ENCODE results near the gene DNAI2.

Gene DNAI2

GRCh38 chr17:74257311-74257710 lies 16.7 kb upstream of the DNAI2 start:
- no peak overlapping the region for H3K4me3 ChIP-seq (ENCODE audit: low read length, poor library complexity, severe bottlenecking)
- H3F3A ChIP-seq (ENCODE audit: low read depth) = no peaks in the 10 kb centered on the region
- H3K9me3 ChIP-seq (ENCODE audit: insufficient read depth, low read depth, low read length) = no peaks in the 10 kb centered on the region
- H3K27me3 ChIP-seq (ENCODE audit: insufficient read depth, low read length, poor library complexity, severe bottlenecking) = no peaks in the 10 kb centered on the region
- no peaks in the 10 kb centered on the region for H3K79me2 ChIP-seq (ENCODE audit: insufficient read depth, low read length)
- TF ChIP-seq EZH2phosphoT487 (IDR thresholded peaks at IDR 0.05; ENCODE audit: borderline replicate concordance) = no peak
- no peak for TF ChIP-seq CTCF (conservative IDR thresholded peaks at IDR 0.05; ENCODE audit: low read length)
- no peaks in the 10 kb centered on the region for H3K9me2 ChIP-seq (replicated peaks; ENCODE audit: low read depth, low read length)
- no peak overlapping the region for H3K9ac ChIP-seq (ENCODE audit: low read depth, low read length, poor library complexity, severe bottlenecking)
- no peaks in the 10 kb centered on the region for H3K36me3 ChIP-seq (ENCODE audit: insufficient read depth, low read length)
- no peak overlapping the region for H3K4me2 ChIP-seq (ENCODE audit: low read depth, low read length, poor library complexity, severe bottlenecking)
- no peaks in the 10 kb centered on the region for H4K20me1 ChIP-seq (ENCODE audit: insufficient read depth, low read length, poor library complexity, severe bottlenecking)
- H2AFZ ChIP-seq (ENCODE audit: low read length) = no peak overlapping the region
- H3K4me1 ChIP-seq (ENCODE audit: insufficient read depth, low read length, poor library complexity, severe bottlenecking) = no peaks in the 10 kb centered on the region

GRCh38 chr17:74259667-74260524 lies 14.1 kb upstream of the DNAI2 start:
- no peak overlapping the region for H3K4me3 ChIP-seq (ENCODE audit: low read length, poor library complexity, severe bottlenecking)
- H3F3A ChIP-seq (ENCODE audit: low read depth) = no peaks in the 10 kb centered on the region
- no peaks in the 10 kb centered on the region for H3K79me2 ChIP-seq (ENCODE audit: insufficient read depth, low read length)
- no peaks in the 10 kb centered on the region for H3K4me1 ChIP-seq (ENCODE audit: insufficient read depth, low read length, poor library complexity, severe bottlenecking)
- no peak overlapping the region for H3K4me2 ChIP-seq (ENCODE audit: low read depth, low read length, poor library complexity, severe bottlenecking)
- no peaks in the 10 kb centered on the region for H4K20me1 ChIP-seq (ENCODE audit: insufficient read depth, low read length, poor library complexity, severe bottlenecking)
- H3K9ac ChIP-seq (ENCODE audit: low read depth, low read length, poor library complexity, severe bottlenecking) = no peak overlapping the region
- H3K9me2 ChIP-seq (replicated peaks; ENCODE audit: low read depth, low read length) = no peaks in the 10 kb centered on the region
- no peaks in the 10 kb centered on the region for H3K36me3 ChIP-seq (ENCODE audit: insufficient read depth, low read length)
- no peak overlapping the region for H2AFZ ChIP-seq (ENCODE audit: low read length)
- H3K9me3 ChIP-seq (ENCODE audit: insufficient read depth, low read depth, low read length) = no peaks in the 10 kb centered on the region
- no peaks in the 10 kb centered on the region for H3K27me3 ChIP-seq (ENCODE audit: insufficient read depth, low read length, poor library complexity, severe bottlenecking)
- TF ChIP-seq EZH2phosphoT487 (IDR thresholded peaks at IDR 0.05; ENCODE audit: borderline replicate concordance) (no peak), CTCF (conservative IDR thresholded peaks at IDR 0.05; ENCODE audit: low read length) (no peak)

- Histone ChIP-seq H3K4me1 (ENCODE audit: insufficient read depth, low read length, poor library complexity, severe bottlenecking) (no peaks in the 10 kb centered on the region), H2AFZ (ENCODE audit: low read length) (no peak overlapping the region), H3K27me3 (ENCODE audit: insufficient read depth, low read length, poor library complexity, severe bottlenecking) (no peaks in the 10 kb centered on the region), H3K79me2 (ENCODE audit: insufficient read depth, low read length) (no peaks in the 10 kb centered on the region), H3K36me3 (ENCODE audit: insufficient read depth, low read length) (no peaks in the 10 kb centered on the region), H3F3A (ENCODE audit: low read depth) (no peaks in the 10 kb centered on the region), H3K9ac (ENCODE audit: low read depth, low read length, poor library complexity, severe bottlenecking) (no peak overlapping the region), H3K4me2 (ENCODE audit: low read depth, low read length, poor library complexity, severe bottlenecking) (no peak overlapping the region), H3K9me2 (replicated peaks; ENCODE audit: low read depth, low read length) (no peaks in the 10 kb centered on the region), H3K9me3 (ENCODE audit: insufficient read depth, low read depth, low read length) (no peaks in the 10 kb centered on the region), H4K20me1 (ENCODE audit: insufficient read depth, low read length, poor library complexity, severe bottlenecking) (no peaks in the 10 kb centered on the region), H3K4me3 (ENCODE audit: low read length, poor library complexity, severe bottlenecking) (no peak overlapping the region)
- no peak for TF ChIP-seq EZH2phosphoT487 (IDR thresholded peaks at IDR 0.05; ENCODE audit: borderline replicate concordance)
- TF ChIP-seq CTCF (conservative IDR thresholded peaks at IDR 0.05; ENCODE audit: low read length) = no peak
These were observed 13.5 kb upstream of the DNAI2 start for GRCh38 chr17:74260525-74260850.

Measured in Loucy (cell line).